Fibroblast of skin of left biceps (primary cell): ENCODE data around the gene AHDC1.
A peak's percentile ranks its signal among the peaks of the same experiment; 100 is the strongest.

Experiments used
- DNase-seq, 2 experiments: peaks; one replicate each; pipeline ENCODE4 v3.0.0-alpha.2; 2013; ENCODE audit warnings: low read depth in 2 of 2

The AHDC1 gene

DNA sequence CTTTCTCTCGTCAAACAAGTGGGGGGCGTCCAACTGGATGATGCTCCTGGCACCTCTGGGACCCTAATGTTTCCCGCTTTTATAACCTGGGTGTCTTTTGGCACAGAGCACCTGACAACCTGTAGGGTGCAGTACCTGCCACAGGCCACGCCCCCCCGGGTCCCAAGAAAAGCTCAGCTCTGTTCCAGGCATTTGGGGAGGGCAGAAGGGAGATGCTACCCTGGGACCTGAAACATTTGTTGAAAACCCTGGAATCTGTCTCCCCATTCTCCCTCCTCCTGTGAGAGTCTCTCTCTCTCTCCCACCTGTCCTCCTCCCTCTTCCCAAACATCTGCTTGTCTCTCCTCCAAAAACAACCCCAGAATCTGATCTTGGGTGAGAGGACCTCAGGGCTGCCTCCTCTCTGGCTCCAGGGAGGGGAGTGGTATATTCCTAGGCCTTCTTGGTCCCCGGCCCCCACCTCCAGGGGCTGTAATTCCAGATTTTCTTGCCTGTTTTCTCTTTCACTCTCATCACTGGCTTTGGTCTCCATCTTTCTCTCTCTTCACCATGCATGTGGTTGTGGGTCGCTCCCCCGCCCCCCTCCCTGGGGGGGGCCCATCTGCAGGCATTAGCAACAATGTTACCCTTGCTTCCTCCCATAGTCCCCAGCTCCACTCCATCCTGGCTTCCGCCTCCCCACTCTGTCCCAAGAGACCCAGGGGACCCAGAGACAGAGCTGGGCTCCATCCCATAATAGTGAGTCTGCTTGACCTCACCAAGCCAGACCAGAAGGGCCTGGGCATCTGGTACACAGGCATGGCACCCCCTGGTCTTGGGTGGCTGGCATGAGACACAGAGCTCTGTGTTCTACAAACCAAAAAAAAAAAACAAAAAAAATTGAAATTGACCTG, 4.1 kb downstream of the AHDC1 start:
- DNase-seq = no peak

DNA sequence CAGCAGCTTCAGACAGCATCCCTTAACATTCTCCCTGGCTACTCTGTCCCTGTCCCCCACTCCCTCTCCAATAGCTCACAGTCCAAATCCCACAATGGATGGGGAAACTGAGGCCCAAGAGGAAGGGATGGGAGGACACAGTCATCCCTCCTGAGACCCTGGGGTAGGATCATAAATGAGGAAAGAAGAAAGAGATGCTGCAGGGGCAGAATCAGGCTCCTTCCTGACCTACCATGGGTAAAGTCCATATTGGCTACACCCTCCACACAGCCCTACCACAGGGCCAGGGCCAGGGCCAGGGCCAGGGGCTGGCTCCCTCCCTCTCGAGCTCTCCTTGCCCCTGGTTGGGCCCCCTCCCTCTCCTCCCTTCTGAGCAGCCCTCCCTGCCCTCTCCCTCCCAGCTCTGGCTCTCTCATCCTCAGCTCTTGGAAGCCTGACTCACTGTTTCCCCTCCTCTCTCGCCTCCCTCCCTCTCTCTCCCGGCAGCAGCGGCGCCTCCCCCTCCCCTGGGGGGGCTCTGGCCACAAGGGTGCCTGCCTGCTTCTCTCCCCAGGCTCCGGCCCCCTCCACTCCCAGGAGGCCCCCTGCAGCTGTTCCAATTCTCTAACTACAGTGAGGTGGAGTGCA, 4.9 kb downstream of the AHDC1 start:
- DNase-seq = peak in 1 of 2 experiments; percentile 50

- DNase-seq = no peak
Observed at GRCh38 chr1:27598295-27598687, 5.7 kb downstream of the AHDC1 start.

GRCh38 chr1:27597516-27598294, 6.2 kb downstream of the AHDC1 start:
- DNase-seq = no peak

DNA sequence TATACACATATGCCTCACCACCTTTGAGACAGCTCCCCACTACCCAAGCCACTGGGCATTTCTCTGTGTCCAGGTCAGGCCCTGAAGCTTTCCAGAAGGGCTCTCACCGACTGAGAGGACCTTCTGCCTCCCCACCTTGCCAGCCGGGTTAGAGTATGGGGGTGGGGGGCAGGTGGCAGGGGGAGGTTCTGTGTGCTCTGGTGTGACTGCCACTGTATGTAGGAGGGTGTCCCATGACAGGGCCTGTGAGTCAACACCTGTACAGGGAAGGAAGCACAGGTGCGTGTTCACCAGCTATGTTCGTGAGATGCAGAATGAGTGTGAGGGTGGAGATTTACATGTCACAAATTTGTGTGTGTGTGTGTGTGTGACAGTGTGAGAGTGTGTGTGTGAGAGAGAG, 7.0 kb downstream of the AHDC1 start:
- no peak for DNase-seq

DNA sequence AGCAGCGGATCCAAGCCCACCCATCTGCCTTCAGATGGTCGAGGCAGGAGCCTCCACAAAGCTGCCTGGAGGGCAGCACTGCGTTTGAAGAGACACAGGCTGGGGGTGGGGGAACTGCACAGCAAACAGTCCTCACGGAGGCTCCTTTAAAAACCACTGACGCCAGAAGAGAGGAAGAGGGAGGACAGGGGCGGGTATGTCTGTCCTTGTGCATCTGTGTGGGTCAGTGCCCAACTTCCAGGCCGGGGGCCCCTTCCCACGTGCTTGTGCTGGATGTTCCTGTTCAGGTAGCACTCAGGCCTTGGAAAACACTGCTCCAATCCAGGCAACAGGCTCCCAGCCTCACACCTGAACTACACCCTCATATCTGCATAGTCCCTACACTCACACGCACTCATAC, 7.7 kb downstream of the AHDC1 start:
- DNase-seq = no peak

DNA sequence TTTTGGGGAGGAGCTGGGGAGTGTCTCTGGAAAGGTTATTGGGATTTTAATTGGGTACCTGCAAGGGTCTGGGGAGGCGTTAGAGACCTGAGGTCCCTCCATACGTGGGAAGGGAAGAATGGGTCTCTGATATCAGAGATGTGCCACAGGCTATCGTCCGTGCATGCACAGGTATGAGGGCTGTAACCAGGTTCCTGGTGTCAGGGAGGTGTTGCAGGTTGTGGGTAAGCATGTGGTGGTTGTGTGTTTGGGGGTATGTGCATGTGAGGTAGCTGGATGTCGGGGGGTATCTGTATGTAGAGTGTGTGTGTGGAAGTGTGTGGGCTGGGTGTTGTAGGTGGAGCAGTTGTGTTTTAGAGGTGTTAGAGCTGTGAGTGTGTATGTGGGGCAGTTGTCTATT, 8.3 kb downstream of the AHDC1 start:
- no peak for DNase-seq

GRCh38 chr1:27594564-27595510, 9.1 kb downstream of the AHDC1 start:
- no peak for DNase-seq

- no peak for DNase-seq
Observed at GRCh38 chr1:27593678-27594563, 10.0 kb downstream of the AHDC1 start.

DNA sequence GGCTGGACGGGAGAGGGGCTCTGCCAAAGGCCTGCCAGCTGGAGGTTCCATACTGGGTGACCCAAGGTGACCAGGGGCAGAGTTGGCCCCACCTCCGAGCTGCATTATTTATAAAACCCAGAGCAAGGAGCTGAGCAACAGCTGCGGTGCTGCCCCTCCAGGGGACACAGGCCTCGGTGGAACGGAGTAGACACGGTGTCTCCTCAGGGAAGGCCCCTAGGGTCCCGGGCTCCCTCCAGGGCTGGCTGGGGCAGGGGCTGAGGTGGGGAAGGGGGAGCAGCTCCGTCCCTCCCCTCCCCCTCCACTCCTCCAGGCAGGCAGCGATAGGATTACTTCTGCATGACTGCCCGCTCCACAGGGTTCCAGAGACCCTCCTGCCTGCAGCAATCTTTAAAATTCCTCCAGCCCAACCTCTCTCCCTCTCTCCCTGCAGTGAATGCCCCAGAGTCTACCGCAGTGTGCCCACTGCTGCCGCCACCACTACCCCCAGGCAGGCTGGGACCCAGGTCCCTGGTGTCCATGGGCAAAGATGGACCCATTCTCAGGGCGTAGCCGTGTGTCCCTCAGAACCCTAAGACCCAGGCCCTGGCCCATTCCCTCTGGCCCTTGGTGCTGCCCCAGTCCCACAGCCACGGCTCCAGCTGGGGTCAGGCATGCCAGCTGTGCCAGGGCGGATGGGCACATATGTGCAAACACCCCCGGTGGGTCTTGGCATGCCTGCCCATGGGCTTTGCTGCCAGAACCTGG, 10.8 kb downstream of the AHDC1 start:
- DNase-seq = no peak

DNA sequence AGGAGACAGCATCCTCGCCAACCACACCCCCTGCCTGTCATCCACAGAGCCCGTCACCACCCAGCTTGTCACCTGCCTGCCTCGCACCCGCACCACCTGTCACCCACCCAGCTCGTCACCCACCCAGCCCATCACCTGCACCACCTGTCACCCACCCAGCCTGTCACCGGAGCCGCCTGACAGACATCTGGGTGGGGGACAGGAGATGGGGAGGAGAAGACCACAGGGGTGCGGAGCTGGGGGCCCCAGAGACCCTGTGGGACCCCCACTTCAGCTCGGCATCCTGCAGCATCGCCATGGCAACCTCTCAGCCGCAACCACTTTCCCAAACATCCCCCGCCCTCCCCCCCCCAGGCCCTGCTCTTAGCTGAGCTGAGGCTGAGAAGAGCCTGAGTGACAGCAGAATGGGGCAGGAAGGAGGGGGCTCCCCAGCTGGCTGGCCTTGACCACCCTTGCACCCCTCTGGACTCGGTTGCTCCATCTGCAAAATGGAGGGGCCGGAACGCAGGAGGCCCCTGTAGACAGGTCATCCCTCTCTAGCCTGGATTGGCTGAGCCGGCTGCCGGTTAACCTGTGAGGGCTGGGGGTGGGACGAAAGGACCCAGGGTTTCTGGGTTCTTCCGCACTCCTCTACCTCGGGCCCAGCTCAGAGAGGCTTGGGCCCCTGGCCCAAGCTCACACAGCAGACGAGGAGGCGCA, 11.6 kb downstream of the AHDC1 start:
- DNase-seq = no peak

- DNase-seq = no peak
Observed at GRCh38 chr1:27591622-27592021, 12.3 kb downstream of the AHDC1 start.

DNA sequence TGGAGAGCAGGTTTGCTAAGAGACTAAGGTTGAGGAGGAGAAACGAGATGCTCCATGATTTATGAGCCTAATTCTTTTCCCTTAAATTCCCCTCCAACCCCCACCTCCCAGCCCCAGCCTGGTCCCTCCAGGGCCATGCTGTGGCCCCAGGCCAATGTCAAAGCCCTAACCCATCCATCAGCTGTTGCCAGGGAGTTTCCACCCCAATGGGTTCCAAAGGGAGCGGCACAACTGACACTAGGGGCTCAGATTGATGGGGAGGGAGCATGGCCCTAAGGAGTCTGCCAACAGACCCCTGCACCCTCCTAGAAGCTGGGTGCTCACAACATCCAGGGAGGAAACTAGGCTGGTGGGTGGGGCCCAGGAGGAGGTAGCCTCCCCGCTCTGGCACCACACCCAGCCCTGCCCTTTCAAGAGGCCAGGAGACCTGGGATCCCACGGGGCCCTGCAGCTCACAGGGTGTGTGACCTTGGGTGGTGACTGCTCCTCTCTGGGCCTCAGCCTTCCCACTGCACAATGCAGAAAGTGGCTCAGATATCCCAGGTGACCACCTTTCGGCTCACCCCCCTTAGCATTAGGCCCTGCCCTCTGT, 12.9 kb downstream of the AHDC1 start:
- DNase-seq = no peak

- no peak for DNase-seq
Observed at GRCh38 chr1:27589841-27590426, 14.0 kb downstream of the AHDC1 start.

GRCh38 chr1:27589441-27589840, 14.5 kb downstream of the AHDC1 start:
- DNase-seq = no peak

- no peak for DNase-seq
Observed at GRCh38 chr1:27588256-27589232, 15.4 kb downstream of the AHDC1 start.

GRCh38 chr1:27585684-27586083, 18.3 kb downstream of the AHDC1 start:
- DNase-seq = no peak
